GM12865 (cell line): ENCODE results near the gene SCTR.

Source experiments
- DNase-seq: peaks from one replicate; pipeline ENCODE4 v3.0.0; 2010; ENCODE audit warnings: low read depth
- H3K4me3 ChIP-seq: 2 replicates; pipeline ENCODE4 v1.5.1; 2011; ENCODE audit warnings: mild to moderate bottlenecking, low read depth, low read length, control low read depth
- CTCF ChIP-seq: IDR thresholded peaks from 2 replicates; pipeline ENCODE4 v1.5.1; 2011; ENCODE audit warnings: low read length, control low read depth, low read depth, inconsistent platforms; ENCODE audit not compliant: insufficient read depth; ENCODE audit errors: missing control alignments

Gene SCTR

GRCh38 chr2:119481501-119482455 lies 42.5 kb downstream of the SCTR start:
- no peak overlapping the region for H3K4me3 ChIP-seq
- no peak for TF ChIP-seq CTCF
- no peak for DNase-seq

DNA sequence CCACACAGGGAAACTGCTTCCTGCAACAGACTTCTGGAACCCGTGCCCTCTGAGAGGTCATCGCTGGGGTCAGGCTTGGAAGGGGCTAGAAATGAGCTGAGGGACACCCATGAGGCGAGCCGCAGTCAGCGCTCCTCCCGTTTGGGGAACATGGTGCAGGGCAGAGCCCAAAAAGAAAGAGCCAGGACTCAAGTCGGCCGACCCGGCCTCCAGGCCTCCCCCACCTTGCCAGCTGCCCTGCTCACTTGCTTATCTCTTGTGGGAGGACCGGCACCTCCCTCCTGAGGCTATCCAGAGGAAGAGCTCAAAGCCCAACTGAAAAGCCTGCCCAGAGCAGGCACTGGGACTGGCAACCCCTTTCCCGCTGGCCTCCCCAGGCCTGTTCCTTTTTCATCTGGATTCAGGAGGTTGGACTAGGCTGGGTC lies 43.6 kb downstream of the SCTR start:
- no peak for TF ChIP-seq CTCF
- no peak for DNase-seq
- H3K4me3 ChIP-seq: no peak overlapping the region

DNA sequence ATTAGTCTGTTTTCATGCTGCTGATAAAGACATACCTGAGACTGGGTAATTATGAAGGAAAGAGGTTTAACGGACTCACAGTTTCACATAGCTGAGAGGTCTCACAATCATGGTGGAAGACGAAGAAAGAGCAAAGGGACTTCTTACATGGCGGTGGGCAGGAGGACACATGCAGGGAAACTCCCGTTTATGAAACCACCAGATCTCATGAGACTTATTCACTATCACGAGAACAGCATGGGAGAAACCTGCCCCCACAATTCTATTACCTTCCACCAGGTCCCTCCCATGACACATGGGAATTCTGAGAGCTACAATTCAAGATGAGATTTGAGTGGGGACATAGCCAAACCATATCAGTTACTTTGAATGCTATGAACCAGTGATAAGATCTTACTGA lies 44.1 kb downstream of the SCTR start:
- DNase-seq: no peak
- H3K4me3 ChIP-seq: no peak overlapping the region
- TF ChIP-seq CTCF: no peak

DNA sequence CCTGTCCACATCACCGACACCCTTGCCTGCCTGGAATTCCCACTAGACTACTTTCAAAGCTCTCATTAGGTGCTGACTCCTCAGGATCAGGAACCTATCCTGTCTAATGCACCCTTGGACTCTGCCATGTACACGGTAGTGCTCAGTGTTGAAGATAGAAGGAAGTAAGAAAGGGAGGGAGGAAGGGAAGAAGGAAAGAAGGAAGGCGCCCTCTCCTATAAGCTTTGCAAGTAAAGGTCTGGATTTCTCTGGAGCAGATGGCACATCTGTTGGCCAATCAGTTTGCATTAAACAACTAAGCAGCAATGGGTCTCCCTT lies 45.3 kb downstream of the SCTR start:
- H3K4me3 ChIP-seq: no peak overlapping the region
- DNase-seq: no peak
- TF ChIP-seq CTCF: no peak

DNA sequence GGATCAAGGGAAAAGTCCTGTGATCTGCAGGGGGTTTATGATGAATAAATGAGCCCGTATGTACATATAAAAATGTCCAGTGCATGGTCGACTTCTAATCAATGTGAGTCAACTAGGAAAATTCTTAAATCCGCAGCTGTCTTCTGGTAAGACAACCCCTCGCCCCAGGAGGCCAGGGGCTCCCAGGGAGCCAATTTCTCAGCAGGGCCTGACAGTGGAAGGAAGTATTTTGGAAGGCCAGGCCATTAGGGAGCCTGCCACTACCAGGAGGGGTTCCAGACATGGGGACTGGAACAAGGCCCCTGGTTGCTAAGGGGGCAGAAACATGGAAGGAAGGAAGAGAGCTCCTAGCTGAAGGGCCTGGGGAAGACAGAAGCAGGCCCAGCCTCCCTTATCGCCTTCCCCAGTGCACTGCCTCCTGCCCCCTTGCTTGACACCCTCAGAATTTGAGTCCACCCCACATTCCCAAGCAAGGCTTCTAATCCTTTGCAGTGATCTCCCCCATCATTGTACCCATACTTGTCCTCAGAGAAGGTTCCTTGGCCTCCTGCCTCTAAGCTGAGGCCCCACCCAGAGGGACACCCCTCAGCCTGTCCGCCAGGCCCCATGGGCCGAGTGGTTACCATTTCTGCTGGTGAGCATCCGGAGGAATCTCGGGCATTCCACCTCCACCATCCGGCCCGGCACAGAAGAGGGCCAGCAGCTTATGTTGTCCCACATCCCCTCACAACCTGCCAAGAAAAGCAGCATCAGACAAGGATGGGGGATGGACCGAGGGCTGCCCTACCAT lies 45.9 kb downstream of the SCTR start:
- no peak overlapping the region for H3K4me3 ChIP-seq
- TF ChIP-seq CTCF: no peak
- no peak for DNase-seq

DNA sequence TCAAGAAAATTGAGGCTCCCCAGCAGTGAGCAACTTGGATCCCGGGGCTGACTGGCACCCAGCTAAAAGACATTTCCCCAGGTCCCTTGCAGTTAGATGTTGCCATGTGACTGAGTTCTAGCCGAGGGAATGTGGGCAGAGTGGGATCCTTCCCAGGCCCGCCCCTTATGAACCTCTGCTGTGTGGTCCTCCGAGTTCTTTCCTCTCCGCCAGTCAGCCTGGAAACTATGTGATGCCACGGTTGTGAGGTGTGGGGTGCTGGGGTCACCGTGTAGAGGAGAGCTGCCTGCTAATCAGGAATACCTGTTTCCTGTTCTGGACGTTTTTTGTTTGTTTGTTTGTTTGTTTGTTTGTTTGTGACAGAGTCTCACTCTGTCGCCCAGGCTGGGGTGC lies 47.2 kb downstream of the SCTR start:
- DNase-seq: no peak
- no peak for TF ChIP-seq CTCF
- no peak overlapping the region for H3K4me3 ChIP-seq
